Heart left ventricle (tissue), 16 donors: ENCODE results near the gene ANKRD30BL. TPM values are rescaled to one million over a fixed set of nuclear protein-coding genes. Genes with fewer than 3 reads are reported as not detected.
"Not testable (repeated sequence)": the region's sequence is repeated elsewhere in the genome, so short reads cannot be mapped to it uniquely, and the experiment has no call there.

Experiments
- ATAC-seq, 4 donors: fragments of 200-7000 bp; cut with Tn5 transposase; one replicate each; pipeline ENCODE4 v1.9.1; 2020 to 2022; ENCODE audit warnings: moderate library complexity in 4 of 4, mild to moderate bottlenecking in 3 of 4, moderate number of reproducible peaks in 1 of 4
- DNase-seq, 5 donors: peaks; one replicate each; pipeline ENCODE4 v3.0.0-alpha.2; 2020
- H3K27ac ChIP-seq, 12 donors: fragments of 200-600 bp; sonication (generic) in 4 of 12; one replicate each; pipeline versions ENCODE4 v1.5.0 to v1.8.0; 2016 to 2022; ENCODE audit warnings: mild to moderate bottlenecking in 2 of 12
- H3K27me3 ChIP-seq, 9 donors: fragments of 200-600 bp; sonication (generic) in 2 of 9; one replicate each; pipeline versions ENCODE4 v1.5.1 to v1.8.0; 2016 to 2022; ENCODE audit warnings: mild to moderate bottlenecking in 3 of 9
- H3K36me3 ChIP-seq, 9 donors: fragments of 200-600 bp; sonication (generic) in 2 of 9; one replicate each; pipeline versions ENCODE4 v1.5.0 to v1.8.0; 2018 to 2022; ENCODE audit warnings: mild to moderate bottlenecking in 2 of 9
- H3K4me1 ChIP-seq, 12 donors: fragments of 200-600 bp; sonication (generic) in 4 of 12; one replicate each; pipeline versions ENCODE4 v1.5.0 to v1.8.0; 2016 to 2022; ENCODE audit warnings: mild to moderate bottlenecking in 3 of 12
- H3K4me3 ChIP-seq, 12 donors: fragments of 200-600 bp; sonication (generic) in 4 of 12; one replicate each; pipeline versions ENCODE4 v1.5.0 to v1.8.0; 2017 to 2022; ENCODE audit warnings: mild to moderate bottlenecking in 9 of 12, moderate library complexity in 4 of 12
- H3K9me3 ChIP-seq, 12 donors: fragments of 200-600 bp; sonication (generic) in 4 of 12; one replicate each; pipeline versions ENCODE4 v1.5.0 to v1.8.0; 2016 to 2022; ENCODE audit warnings: mild to moderate bottlenecking in 1 of 12
- CTCF ChIP-seq, 12 donors: fragments of 200-600 bp; sonication (generic) in 4 of 12; IDR thresholded peaks; one replicate each; pipeline versions ENCODE4 v1.5.0 to v1.8.0; 2018 to 2022; ENCODE audit warnings: antibody characterized with exemption in 12 of 12, mild to moderate bottlenecking in 5 of 12
- WGBS, 4 donors: extraction: QIAGEN DNeasy Blood & Tissue Kit in 2 of 4; methylation state at CpG; one replicate each; pipeline versions ENCODE4 v1.1.5 to v1.1.7; 2013 to 2018; 5-methylcytosine and 5-hydroxymethylcytosine counted together
- intact Hi-C, 10 donors: fragments of 100-400 bp; cut with DNase I; formaldehyde crosslinking; loops; one replicate each; pipeline versions ENCODE4 v1.11.1 to v1.14.2; 2022
- long read RNA-seq, 3 donors: library from polyadenylated mRNA; unstranded; transcript quantifications; one replicate each; pipeline ENCODE4 v2.0.0, GENCODE V29; 2020 to 2021
- polyA plus RNA-seq, 2 donors: library from polyadenylated mRNA; stranded (reverse); fragments of 200-250 nt; gene quantifications; one replicate each; pipeline ENCODE4 v1.2.3, GENCODE V29; 2013
- total RNA-seq, 9 donors: library from RNA; depleted of rRNA in 2 of 9; stranded (reverse); fragments of >200 nt in 2 of 9; fragmentation: NEBNext Ultra II Directional in 3 of 9; extraction: Animal tissue kit (Norgen Biotek cat#: 25700) in 3 of 9; gene quantifications; one replicate each; pipeline versions ENCODE4 v1.1.0 to v1.2.4, GENCODE V29; 2016 to 2023
- donor health status: ischemic (EF 13 %, LVEDD 7.1; RV severe dilation, severe dysfunction).
- donor health status: healthy with polysubstance abuse.
- donor health status: DM: no; HTN: yes; CAD: no.
- donor health status: DM: no; HTN: no; CAD: no.
- donor health status: ischemic (EF 25% LVEDD 6.9; RV normal size, moderate dysfunction).
- donor health status: ischemic (EF 25% LVEDD 5.7; RV mildly dilated, moderate dysfunction).
- donor health status: healthy.
- donor health status: DM: yes; HTN: yes; CAD: no.
- donor health status: ischemic (EF 35%, LVEDD 5.7; RV mildly dilated, moderate dysfunction).
- donor health status: nonischemic (EF 11% LVEDD 7.7; RV severe dilation, severe dysfunction).
- donor health status: DM: yes; HTN: yes; CAD: no.
- donor health status: PGD.
- donor health status: ischemic (EF 29% LVEDD 5.4; RV normal size, mild dysfunction).
- donor health status: nonischemic (EF 23%, LVEDD 6.1; RV moderate dilation, normal function).

The ANKRD30BL gene, protein sequence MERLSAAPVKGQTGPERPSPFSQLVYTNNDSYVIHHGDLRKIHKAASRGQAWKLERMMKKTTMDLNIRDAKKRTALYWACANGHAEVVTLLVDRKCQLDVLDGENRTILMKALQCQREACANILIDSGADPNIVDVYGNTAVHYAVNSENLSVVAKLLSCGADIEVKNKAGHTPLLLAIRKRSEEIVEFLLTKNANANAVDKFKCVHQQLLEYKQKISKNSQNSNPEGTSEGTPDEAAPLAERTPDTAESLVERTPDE
- total RNA-seq (not detected), polyA plus RNA-seq (not detected)
- long read RNA-seq, donor 1 = 0 reads
- long read RNA-seq, donor 2 = 0 reads
- long read RNA-seq, donor 3 = 0 reads

- WGBS, 4 donors = 83 to 88% (median 84%) methylated on average over 28 to 48 of the region's 48 CpGs
- intact Hi-C loops, H3K27ac ChIP-seq, ATAC-seq, H3K9me3 ChIP-seq, H3K4me1 ChIP-seq, H3K4me3 ChIP-seq, H3K36me3 ChIP-seq, DNase-seq, H3K27me3 ChIP-seq: not testable (repeated sequence)
Observed at GRCh38 chr2:132161161-132162124, at the start of gene ANKRD30BL. Gene ANKRD30BL (minus strand): TSS chr2:132161952. CDS start chr2:132161705, 247 bp downstream.

DNA sequence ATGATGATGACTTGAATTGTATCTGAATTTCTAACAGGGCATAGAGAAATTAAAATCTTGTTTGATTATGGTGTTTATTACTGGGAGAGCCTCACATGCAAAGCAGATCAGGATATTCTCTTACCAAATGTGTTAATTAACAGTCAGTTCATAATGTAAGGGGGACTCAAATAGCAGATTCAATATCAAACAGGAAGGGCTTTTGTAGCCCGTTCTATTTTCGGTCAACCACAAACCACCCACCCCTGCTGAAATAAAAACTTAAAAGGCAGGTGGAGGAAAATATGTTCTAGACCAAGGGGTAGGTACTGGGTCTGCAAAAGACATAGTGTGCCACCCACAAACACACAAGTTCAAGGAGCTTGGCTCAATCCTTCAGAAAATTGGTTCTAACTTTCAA is 41.1 kb upstream of the ANKRD30BL start:
- WGBS, 4 donors = 66 to 86% (median 76%) methylated on average over 2 of the region's 2 CpGs
- H3K4me1 ChIP-seq, DNase-seq, intact Hi-C loops, H3K36me3 ChIP-seq, H3K27me3 ChIP-seq, H3K4me3 ChIP-seq, H3K9me3 ChIP-seq, ATAC-seq, H3K27ac ChIP-seq: not testable (repeated sequence)

GRCh38 chr2:132192854-132193253 is 31.1 kb upstream of the ANKRD30BL start:
- H3K9me3 ChIP-seq, DNase-seq, H3K36me3 ChIP-seq, H3K27ac ChIP-seq, H3K4me3 ChIP-seq, H3K27me3 ChIP-seq, H3K4me1 ChIP-seq, intact Hi-C loops, ATAC-seq: not testable (repeated sequence)
- 51 to 61% (median 60%) methylated on average over 5 of the region's 5 CpGs for WGBS, 4 donors

DNA sequence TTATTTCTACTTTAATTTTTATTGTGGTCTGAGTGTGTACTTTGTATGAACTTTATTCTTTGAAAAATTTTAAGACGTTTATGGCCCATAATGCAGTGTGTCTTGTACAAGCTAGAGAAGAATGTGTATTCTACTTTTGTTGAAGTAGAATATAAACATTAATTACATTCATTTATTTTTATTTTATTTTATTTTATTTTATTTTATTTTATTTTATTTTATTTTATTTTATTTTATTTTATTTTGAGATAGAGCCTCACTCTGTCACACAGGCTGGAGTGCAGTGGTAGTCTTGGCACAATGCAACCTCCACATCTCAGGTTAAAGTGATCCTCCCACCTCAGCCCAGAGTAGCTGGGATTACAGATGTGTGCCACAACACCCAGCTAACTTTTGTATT is 5.3 kb upstream of the ANKRD30BL start:
- H3K36me3 ChIP-seq, H3K9me3 ChIP-seq, intact Hi-C loops, DNase-seq, H3K27ac ChIP-seq, H3K4me3 ChIP-seq, H3K27me3 ChIP-seq, ATAC-seq, H3K4me1 ChIP-seq: not testable (repeated sequence)
- 52 to 84% (median 79%) methylated on average over 1 of the region's 1 CpG for WGBS, 4 donors

DNA sequence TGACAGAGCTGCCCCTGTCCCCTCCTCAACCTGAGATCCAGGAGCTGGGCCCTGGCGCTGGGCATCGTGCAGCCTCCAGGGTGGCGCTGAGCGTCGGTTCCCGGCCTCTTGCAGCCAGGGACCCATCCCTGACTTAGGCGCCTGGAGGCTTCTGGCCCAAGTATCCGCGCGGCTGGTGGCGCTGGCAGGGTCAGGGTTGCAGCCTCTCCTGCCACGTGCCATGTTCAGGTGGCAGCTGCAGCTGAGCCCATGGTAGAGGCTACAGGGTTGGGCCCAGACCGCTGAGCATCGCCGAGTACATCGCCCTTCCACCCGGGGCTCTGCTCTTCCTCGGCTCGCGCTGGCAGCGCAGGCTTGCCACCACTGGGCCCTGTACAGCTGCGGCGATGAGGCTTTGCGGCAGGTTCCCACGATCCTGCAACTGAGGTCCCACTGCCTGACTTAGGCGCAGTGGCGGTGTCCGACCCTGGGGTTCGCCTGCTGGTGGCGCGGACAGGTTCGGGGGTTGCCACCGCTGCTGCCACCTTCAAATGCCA is 441 bp upstream of the ANKRD30BL start:
- H3K27ac ChIP-seq, H3K9me3 ChIP-seq, H3K36me3 ChIP-seq, H3K4me3 ChIP-seq, intact Hi-C loops, H3K4me1 ChIP-seq, DNase-seq, H3K27me3 ChIP-seq, ATAC-seq: not testable (repeated sequence)
- 88 to 95% (median 90%) methylated on average over 5 to 33 of the region's 33 CpGs for whole genome bisulfite sequencing, 4 donors

GRCh38 chr2:132146774-132147173 is 15.0 kb downstream of the ANKRD30BL start:
- 0 to 7% (median 3%) methylated on average over 4 of the region's 4 CpGs for WGBS, 4 donors

More at GRCh38 chr2:132146774-132147173, 15.0 kb downstream of the ANKRD30BL start:
- not testable (repeated sequence) for H3K4me3 ChIP-seq, H3K27me3 ChIP-seq, H3K36me3 ChIP-seq, H3K9me3 ChIP-seq, H3K27ac ChIP-seq, H3K4me1 ChIP-seq, ATAC-seq
- DNase-seq = peak in 4 of 5 donors; percentile 19 to 47 (median 40)
- peak; percentile 51 to 72 (median 60) for TF ChIP-seq CTCF (IDR thresholded peaks at IDR 0.05)
- intact Hi-C loops = loop anchor here in 4 of 10 donors (5.0 to 10.0 kb wide), 3 partner anchors 732 to 994 kb away; no protein-coding TSS in a partner anchor
